ENCODE data around the gene SACM1L. TPM values are rescaled to one million over a fixed set of nuclear protein-coding genes. Genes with fewer than 3 reads are reported as not detected.

The SACM1L gene
- total and polyA plus RNA-seq, 2 of the 4 experiments (the other 2 are of a cell fraction) = 19.0 to 40.9 TPM

GRCh38 chr3:45758871-45759270, 69.7 kb downstream of the SACM1L start:
- Histone ChIP-seq H3K56ac (ENCODE audit: extremely low read depth, insufficient read depth, low read length) (no peak overlapping the region), H4K5ac (ENCODE audit: low read depth, low read length) (no peak overlapping the region), H2BK5ac (ENCODE audit: low read depth, low read length, poor library complexity, severe bottlenecking) (no peak overlapping the region), H2BK15ac (ENCODE audit: low read depth, low read length) (no peak overlapping the region), H3K79me1 (ENCODE audit: low read depth in 1 of 2, low read length in 2 of 2) (no peaks in the 10 kb centered on the region), H3K36me3 (ENCODE audit: control insufficient read depth, insufficient read depth, low read length) (no peaks in the 10 kb centered on the region), H3K4me1 (ENCODE audit: control insufficient read depth, insufficient read depth, low read length) (no peaks in the 10 kb centered on the region), H3K18ac (ENCODE audit: low read depth, low read length) (no peak overlapping the region), H3K4me3 (ENCODE audit: insufficient read depth, low read depth, low read length) (no peak overlapping the region), H3K4ac (ENCODE audit: low read depth, low read length) (no peak overlapping the region), H4K91ac (ENCODE audit: insufficient read depth, low read depth, low read length) (no peak overlapping the region), H3K27ac (ENCODE audit: insufficient read depth, low read length) (no peak overlapping the region), H3K9ac (ENCODE audit: low read depth, low read length) (no peak overlapping the region), H2AFZ (replicated peaks; ENCODE audit: low read length, poor library complexity) (no peak overlapping the region), H2AK5ac (ENCODE audit: low read depth, low read length) (no peak overlapping the region), H4K8ac (ENCODE audit: low read depth in 2 of 2, low read length in 2 of 2) (no peak overlapping the region), H3K23ac (ENCODE audit: low read depth, low read length) (no peak overlapping the region), H3K27me3 (ENCODE audit: control insufficient read depth, insufficient read depth, low read length) (peaks cover 11% of the 10 kb centered on the region), H2AK9ac (replicated peaks; ENCODE audit: low read depth, low read length, poor library complexity) (no peak overlapping the region), H4K20me1 (ENCODE audit: insufficient read depth, low read length) (no peaks in the 10 kb centered on the region), H2BK120ac (ENCODE audit: low read depth, low read length) (no peak overlapping the region), H3K9me1 (ENCODE audit: insufficient read depth, low read length) (no peaks in the 10 kb centered on the region), H3K9me3 (ENCODE audit: control insufficient read depth, insufficient read depth, low read length) (no peaks in the 10 kb centered on the region), H3K14ac (replicated peaks; ENCODE audit: low read depth, low read length) (no peak overlapping the region), H3K4me2 (ENCODE audit: low read depth, low read length) (no peak overlapping the region), H2BK20ac (ENCODE audit: low read depth, low read length) (no peak overlapping the region)
- no CpG with 5 or more reads among the region's 16 CpGs for WGBS, 2 experiments (ENCODE audit: extremely low coverage in 2 of 2, insufficient read length in 1 of 2)
- DNase-seq = no peak
- BruUV-seq (replicated peaks) = no TSS peak
- CTCF ChIA-PET = no interaction called here
- in situ Hi-C loops (cut with MboI; ENCODE audit: low sequenced_read_pairs) (no loop called here), dilution Hi-C loops (cut with HindIII; ENCODE audit: low sequenced_read_pairs, unreplicated experiment) (no loop called here), intact Hi-C loops (cut with micrococcal nuclease) (no loop called here)
- TF ChIP-seq ELK1 (IDR thresholded peaks at IDR 0.05; ENCODE audit: borderline replicate concordance, low read depth, low read length) (no peak), BHLHE40 (IDR thresholded peaks at IDR 0.05; ENCODE audit: low read depth, low read length) (no peak), RCOR1 (IDR thresholded peaks at IDR 0.05; ENCODE audit: insufficient replicate concordance, low read length) (no peak), CHD1 (IDR thresholded peaks at IDR 0.05; ENCODE audit: low read depth, low read length) (no peak), POLR2A (IDR thresholded peaks at IDR 0.05; ENCODE audit: low read depth, low read length) (no peak), MXI1 (IDR thresholded peaks at IDR 0.05; ENCODE audit: borderline replicate concordance, low read depth, low read length) (no peak), MAZ (IDR thresholded peaks at IDR 0.05; ENCODE audit: borderline replicate concordance, low read depth, low read length) (no peak), RFX5 (IDR thresholded peaks at IDR 0.05; ENCODE audit: low read depth, low read length) (no peak), USF2 (IDR thresholded peaks at IDR 0.05; ENCODE audit: low read depth, low read length) (no peak), RAD21 (IDR thresholded peaks at IDR 0.05; ENCODE audit: low read length) (no peak), SMC3 (IDR thresholded peaks at IDR 0.05; ENCODE audit: low read depth, low read length) (no peak), NFE2L2 (IDR thresholded peaks at IDR 0.05; ENCODE audit: low read depth, low read length) (no peak)
- TF ChIP-seq, protein P1, sequence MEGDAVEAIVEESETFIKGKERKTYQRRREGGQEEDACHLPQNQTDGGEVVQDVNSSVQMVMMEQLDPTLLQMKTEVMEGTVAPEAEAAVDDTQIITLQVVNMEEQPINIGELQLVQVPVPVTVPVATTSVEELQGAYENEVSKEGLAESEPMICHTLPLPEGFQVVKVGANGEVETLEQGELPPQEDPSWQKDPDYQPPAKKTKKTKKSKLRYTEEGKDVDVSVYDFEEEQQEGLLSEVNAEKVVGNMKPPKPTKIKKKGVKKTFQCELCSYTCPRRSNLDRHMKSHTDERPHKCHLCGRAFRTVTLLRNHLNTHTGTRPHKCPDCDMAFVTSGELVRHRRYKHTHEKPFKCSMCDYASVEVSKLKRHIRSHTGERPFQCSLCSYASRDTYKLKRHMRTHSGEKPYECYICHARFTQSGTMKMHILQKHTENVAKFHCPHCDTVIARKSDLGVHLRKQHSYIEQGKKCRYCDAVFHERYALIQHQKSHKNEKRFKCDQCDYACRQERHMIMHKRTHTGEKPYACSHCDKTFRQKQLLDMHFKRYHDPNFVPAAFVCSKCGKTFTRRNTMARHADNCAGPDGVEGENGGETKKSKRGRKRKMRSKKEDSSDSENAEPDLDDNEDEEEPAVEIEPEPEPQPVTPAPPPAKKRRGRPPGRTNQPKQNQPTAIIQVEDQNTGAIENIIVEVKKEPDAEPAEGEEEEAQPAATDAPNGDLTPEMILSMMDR (conservative IDR thresholded peaks at IDR 0.05; ENCODE audit: low read depth, low read length) = no peak
- POLR2A ChIA-PET (ENCODE audit: unreplicated experiment) = no interaction called here
- ATAC-seq (ENCODE audit: low read depth) = no peak

All from IMR-90 (cell line).